ENCODE data around the gene CHD2.
"Not testable (repeated sequence)": the region's sequence is repeated elsewhere in the genome, so short reads cannot be mapped to it uniquely, and the experiment has no call there.

Gene CHD2

GRCh38 chr15:92906563-92907081 is 6.5 kb downstream of the CHD2 start:
- no peak for DNase-seq

- DNase-seq: no peak
These were observed 7.1 kb downstream of the CHD2 start for GRCh38 chr15:92907229-92907628.

- no peak for DNase-seq
These were observed 8.0 kb downstream of the CHD2 start for GRCh38 chr15:92907896-92908712.

GRCh38 chr15:92908713-92909057 is 8.6 kb downstream of the CHD2 start:
- no peak for DNase-seq

GRCh38 chr15:92909136-92909781 is 9.1 kb downstream of the CHD2 start:
- DNase-seq: no peak

- no peak for DNase-seq
These were observed 10.3 kb downstream of the CHD2 start for GRCh38 chr15:92910451-92910850.

- DNase-seq: no peak
These were observed 14.0 kb downstream of the CHD2 start for GRCh38 chr15:92914103-92914499.

- DNase-seq: no peak
These were observed 14.7 kb downstream of the CHD2 start for GRCh38 chr15:92914768-92915221.

GRCh38 chr15:92915766-92916435 is 15.8 kb downstream of the CHD2 start:
- no peak for DNase-seq

- DNase-seq: peak; percentile 88 to 92
These were observed 17.7 kb downstream of the CHD2 start for GRCh38 chr15:92917598-92918407.

GRCh38 chr15:92918881-92919280 is 18.8 kb downstream of the CHD2 start:
- not testable (repeated sequence) for DNase-seq

GRCh38 chr15:92920595-92921161 is 20.6 kb downstream of the CHD2 start:
- DNase-seq: no peak

GRCh38 chr15:92921215-92922131 is 21.3 kb downstream of the CHD2 start:
- DNase-seq: no peak

- DNase-seq: no peak
These were observed 22.4 kb downstream of the CHD2 start for GRCh38 chr15:92922418-92923002.

- DNase-seq: no peak
These were observed 24.1 kb downstream of the CHD2 start for GRCh38 chr15:92924216-92924615.

GRCh38 chr15:92925454-92925853 is 25.3 kb downstream of the CHD2 start:
- no peak for DNase-seq

GRCh38 chr15:92928225-92928750 is 28.2 kb downstream of the CHD2 start:
- no peak for DNase-seq

- DNase-seq: no peak
These were observed 28.9 kb downstream of the CHD2 start for GRCh38 chr15:92929002-92929401.

GRCh38 chr15:92930054-92930621 is 30.0 kb downstream of the CHD2 start:
- no peak for DNase-seq

- no peak for DNase-seq
These were observed 30.7 kb downstream of the CHD2 start for GRCh38 chr15:92930776-92931175.
